HG02678 (cell line): ENCODE measurements around the gene IQGAP3.

ENCODE experiments used
- ATAC-seq: cut with Tn5 transposase; IDR thresholded peaks from one replicate; pipeline ENCODE4 v1.9.1; 2021; ENCODE audit warnings: mild to moderate bottlenecking, moderate library complexity; ENCODE audit not compliant: unreplicated experiment

IQGAP3 gene

GRCh38 chr1:156486421-156487344 lies 85.7 kb downstream of the IQGAP3 start:
- ATAC-seq = no peak

DNA sequence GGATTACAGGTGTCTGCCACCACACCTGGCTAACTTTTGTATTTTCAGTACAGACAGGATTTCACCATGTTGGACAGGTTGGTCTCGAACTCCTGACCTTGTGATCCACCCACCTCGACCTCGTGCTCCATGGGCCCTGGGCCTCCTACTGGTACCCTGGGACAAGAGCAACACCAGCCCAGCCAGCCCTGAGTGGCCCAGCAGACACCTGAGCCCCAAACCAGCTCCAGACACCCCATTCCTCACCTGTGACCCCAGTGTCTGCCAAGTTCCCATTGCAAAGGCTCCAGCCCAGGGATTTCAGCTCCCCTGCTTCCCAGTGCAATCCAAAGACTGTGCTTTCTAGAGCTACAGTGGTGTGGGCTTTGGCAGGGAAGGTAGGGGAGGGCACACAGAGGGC lies 86.4 kb downstream of the IQGAP3 start:
- ATAC-seq = no peak

GRCh38 chr1:156484480-156485058 lies 87.8 kb downstream of the IQGAP3 start:
- no peak for ATAC-seq

DNA sequence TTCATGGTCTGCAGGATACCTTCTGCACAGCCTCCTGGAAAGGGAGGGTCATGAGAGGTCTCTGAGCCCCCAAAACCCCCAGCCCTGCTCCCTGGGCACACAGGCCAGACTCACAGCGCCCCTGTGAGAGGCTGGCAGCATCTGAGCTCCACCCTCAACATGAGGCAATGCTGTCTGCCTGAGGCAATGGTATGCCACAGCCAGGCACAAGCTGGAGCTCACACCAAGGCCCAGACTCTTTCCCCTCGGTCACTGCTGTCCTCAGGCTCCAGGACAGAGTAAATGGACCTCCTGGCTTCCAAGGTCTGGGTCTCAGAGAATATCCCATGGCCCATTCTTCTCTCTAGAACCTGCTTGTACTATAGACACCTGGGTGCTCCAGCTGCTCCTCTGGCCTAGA lies 89.0 kb downstream of the IQGAP3 start:
- ATAC-seq = no peak

GRCh38 chr1:156482276-156482675 lies 90.1 kb downstream of the IQGAP3 start:
- no peak for ATAC-seq

DNA sequence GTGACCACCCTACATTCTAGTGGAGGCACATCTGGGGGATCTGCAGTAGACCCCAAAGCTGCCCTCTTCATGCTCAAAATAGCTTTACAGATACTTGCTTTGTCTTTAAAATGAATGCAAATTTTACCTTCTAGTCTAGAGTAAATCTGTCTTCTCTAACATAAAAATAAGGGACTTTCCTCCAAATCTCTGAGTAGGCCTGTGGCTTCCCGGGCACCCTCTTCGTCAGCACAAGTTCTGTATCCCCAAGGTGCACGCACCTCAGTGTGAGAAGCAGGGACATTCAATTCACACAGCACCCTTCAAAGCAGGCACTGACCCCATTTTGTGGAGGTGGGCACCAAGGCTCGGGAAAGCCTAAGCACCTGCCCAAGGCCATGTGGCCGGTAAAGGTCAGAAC lies 90.8 kb downstream of the IQGAP3 start:
- no peak for ATAC-seq

- ATAC-seq = peak; percentile 56
Measured at GRCh38 chr1:156480411-156481192, 91.8 kb downstream of the IQGAP3 start.

- ATAC-seq = no peak
Measured at GRCh38 chr1:156480016-156480370, 92.4 kb downstream of the IQGAP3 start.

DNA sequence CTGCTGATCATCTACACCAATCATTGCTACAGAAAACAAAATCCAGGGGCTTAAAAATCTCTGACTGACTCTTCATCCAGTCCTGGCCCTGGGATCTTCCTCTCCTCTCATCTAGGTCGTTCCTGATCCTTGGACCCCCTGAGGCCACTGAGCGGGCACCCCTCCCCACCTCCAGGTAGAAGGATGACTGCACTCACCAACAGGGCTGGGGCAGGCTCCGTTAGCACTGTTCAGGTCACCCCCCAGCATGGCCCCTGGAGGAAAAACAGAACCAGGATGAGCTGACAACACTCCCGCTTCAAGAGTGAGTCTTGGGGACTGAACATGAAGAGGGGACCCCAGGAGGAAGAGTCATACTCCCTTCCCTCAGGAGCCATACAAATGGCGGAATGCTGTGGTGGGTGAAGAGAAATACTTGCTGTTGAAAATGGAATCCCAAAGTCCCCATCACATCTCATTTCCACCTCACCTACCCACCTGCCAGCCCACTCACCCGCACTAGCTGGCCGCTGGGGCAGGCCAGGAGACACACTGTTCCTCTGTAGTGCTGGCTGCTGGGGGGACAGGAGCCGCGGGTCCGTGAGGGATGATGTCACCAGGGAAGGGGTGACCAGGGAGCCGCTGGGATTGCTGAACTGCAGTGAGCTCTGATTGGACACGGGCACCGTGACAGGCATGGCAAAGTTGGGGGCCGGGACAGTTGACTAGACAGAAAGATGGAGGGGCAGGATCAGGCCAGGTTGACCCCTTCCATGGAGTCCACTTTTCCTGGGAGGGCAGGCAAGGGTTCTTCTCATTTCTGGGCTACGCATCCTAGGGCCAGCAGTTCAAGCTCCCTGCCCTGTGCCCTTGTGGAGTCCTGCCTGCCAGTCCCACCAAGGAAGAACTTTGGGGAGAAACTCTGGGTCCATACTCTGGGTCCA lies 93.0 kb downstream of the IQGAP3 start:
- ATAC-seq = no peak

DNA sequence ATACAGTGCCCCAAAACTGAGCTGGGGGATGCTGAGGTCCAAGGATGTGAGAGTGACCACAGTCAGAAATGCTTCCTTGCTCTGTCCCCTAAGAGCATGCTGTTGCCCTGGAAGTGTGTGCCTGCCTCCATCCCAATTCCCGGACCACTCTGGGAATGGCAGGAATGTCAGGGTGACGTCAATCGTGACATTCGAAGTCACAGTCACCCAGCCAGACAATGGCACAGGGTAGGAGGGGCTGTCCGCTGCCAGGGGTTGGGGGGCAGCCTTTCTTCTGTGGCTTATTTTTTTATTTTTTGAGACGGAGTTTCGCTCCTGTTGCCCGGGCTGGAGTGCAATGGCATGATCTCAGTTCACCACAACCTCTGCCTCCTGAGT lies 94.1 kb downstream of the IQGAP3 start:
- no peak for ATAC-seq

DNA sequence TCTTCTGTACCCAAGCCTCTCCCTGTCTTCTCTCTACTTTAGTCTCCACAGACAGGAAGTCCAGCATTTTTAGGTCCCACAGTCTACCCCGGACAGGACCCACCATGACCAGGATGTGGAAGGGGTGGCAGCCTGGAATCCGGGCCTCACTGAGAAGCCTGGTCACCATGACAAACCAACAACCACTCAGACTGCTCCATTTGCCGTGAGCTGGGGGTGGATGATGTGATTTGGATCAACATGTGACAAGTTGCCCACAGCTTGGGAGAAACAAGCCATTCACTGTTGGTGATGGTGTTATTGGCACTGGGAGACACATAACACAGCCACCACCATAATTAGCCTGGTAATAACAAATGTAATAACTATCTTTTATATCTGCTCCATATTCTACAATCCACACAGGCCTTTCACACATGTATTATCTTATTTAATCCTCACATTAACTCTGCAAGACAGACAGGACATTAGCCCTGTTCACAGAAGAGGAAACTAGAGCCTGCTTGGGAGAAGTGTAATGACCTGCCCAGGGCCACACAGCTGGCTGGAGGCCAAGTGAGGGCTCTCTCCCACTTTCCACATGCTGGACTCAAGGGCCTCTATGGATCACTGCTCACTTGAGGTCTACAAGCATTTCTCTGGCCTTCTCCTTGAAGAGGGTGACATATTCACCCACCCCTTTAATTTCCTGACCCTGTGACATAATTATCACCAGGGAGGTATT lies 94.7 kb downstream of the IQGAP3 start:
- ATAC-seq = no peak

DNA sequence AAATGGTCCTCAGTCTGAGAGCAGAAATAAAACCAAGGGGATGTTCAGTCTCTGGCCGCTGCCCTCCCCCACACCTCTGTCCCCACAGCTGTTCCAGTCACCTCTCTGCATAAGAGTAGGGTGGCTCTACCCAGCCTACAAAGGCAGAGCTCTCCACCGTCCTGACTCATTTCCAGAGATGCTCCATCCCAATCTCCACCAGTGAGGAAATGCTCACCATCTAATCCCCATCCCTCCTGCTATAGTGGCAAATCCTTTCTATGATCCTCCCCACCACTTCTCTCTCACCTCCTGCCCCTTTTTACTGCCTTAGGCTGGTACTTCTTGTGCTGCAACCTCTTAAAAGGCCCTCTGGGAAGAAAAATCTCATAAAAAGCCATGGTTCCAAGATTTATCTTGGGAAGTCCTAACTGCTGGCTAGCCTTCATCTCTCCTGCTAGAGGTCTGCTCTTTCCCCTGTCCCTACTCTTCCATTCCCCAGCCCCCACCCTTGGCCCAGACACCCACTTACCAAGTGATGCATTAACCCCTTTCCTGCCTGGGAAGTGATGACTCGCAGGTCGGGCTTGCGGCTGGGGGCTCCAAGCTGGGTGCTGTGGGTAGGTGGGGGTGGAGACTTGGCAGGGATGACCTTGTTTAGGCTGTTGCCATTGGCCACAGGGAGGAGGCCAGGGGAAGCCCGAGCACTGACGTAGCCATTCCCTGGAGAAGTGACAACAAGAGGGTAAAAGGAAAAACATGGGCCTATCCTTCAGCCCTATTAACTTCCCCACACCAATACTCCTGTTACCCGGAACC lies 95.7 kb downstream of the IQGAP3 start:
- no peak for ATAC-seq

DNA sequence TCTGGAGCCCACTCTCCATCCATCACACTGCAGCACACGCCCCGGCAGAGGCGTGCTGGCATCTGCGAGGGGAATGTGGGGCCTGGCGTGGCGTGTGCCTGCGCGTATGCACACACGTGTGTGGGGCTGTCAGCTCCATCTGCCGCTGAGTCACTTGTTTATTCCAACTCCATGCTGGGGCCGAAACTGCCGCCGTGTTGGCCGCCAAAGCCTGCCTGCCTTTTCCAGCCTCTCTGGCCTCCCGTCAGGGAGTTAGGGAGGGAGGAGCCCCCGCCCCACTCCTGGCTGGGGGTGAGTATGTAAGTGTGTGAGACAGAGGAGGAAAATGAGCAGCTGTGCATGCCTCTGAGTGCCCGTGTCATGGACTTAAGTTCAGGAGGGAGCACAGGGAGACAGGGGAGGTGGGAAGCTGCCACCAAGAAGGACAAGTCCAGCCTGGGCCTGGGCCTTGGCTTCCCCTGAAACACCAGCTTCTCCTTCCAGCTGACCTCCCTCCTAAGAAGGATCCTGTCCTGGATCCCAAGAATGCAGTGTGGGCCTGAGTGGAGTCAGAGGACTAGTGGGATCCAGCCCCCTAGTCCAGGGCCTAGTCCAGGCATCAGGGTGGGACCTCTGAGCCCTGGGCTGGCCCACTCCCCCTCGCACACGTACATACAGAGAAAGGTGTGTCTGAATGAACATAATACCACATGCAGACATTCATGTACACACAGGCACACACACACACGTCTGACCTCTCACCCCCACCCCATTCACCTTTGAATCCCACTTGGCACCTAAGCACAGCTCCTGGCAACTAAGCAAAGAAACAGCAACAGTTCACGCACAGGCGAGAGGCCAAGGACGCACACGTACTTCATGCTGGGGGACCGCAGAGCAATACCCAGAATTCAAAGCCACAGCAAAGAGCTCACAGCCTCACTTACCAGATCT lies 96.5 kb downstream of the IQGAP3 start:
- ATAC-seq = no peak
